ENCODE data around the gene SFMBT2. TPM values are rescaled to one million over a fixed set of nuclear protein-coding genes. Genes with fewer than 3 reads are reported as not detected.

SFMBT2 gene
- total and polyA plus RNA-seq, 2 of the 4 experiments (the other 2 are of a cell fraction), result 0.70 to 1.3 TPM

GRCh38 chr10:7439696-7440095 lies 28.9 kb upstream of the SFMBT2 start:
- no peak overlapping the region for H3K27ac ChIP-seq (ENCODE audit: insufficient read depth, low read length)
- H3K9me1 ChIP-seq (ENCODE audit: insufficient read depth, low read length), result no peaks in the 10 kb centered on the region
- no peak overlapping the region for H2AK5ac ChIP-seq (ENCODE audit: low read depth, low read length)
- H3K4me3 ChIP-seq (ENCODE audit: insufficient read depth, low read depth, low read length), result no peak overlapping the region
- no peak overlapping the region for H3K14ac ChIP-seq (replicated peaks; ENCODE audit: low read depth, low read length)
- H3K18ac ChIP-seq (ENCODE audit: low read depth, low read length), result no peak overlapping the region
- no peaks in the 10 kb centered on the region for H4K20me1 ChIP-seq (ENCODE audit: insufficient read depth, low read length)
- no peak overlapping the region for H2BK20ac ChIP-seq (ENCODE audit: low read depth, low read length)
- no peak for DNase-seq
- H4K5ac ChIP-seq (ENCODE audit: low read depth, low read length), result no peak overlapping the region
- WGBS, 2 experiments (ENCODE audit: extremely low coverage in 2 of 2, insufficient read length in 1 of 2), result no CpG with 5 or more reads among the region's 7 CpGs
- H3K9me3 ChIP-seq (ENCODE audit: control insufficient read depth, insufficient read depth, low read length), result no peaks in the 10 kb centered on the region
- H3K56ac ChIP-seq (ENCODE audit: extremely low read depth, insufficient read depth, low read length), result no peak overlapping the region
- TF ChIP-seq RFX5 (IDR thresholded peaks at IDR 0.05; ENCODE audit: low read depth, low read length) (no peak), MAZ (IDR thresholded peaks at IDR 0.05; ENCODE audit: borderline replicate concordance, low read depth, low read length) (no peak), CEBPB (IDR thresholded peaks at IDR 0.05; ENCODE audit: low read depth, low read length) (no peak), CTCF (conservative IDR thresholded peaks at IDR 0.05; ENCODE audit: low read depth, low read length) (no peak), BHLHE40 (IDR thresholded peaks at IDR 0.05; ENCODE audit: low read depth, low read length) (no peak), POLR2A (IDR thresholded peaks at IDR 0.05; ENCODE audit: low read depth, low read length) (no peak), SMC3 (IDR thresholded peaks at IDR 0.05; ENCODE audit: low read depth, low read length) (no peak), NFE2L2 (IDR thresholded peaks at IDR 0.05; ENCODE audit: low read depth, low read length) (no peak), RCOR1 (IDR thresholded peaks at IDR 0.05; ENCODE audit: insufficient replicate concordance, low read length) (no peak), USF2 (IDR thresholded peaks at IDR 0.05; ENCODE audit: low read depth, low read length) (no peak), RAD21 (IDR thresholded peaks at IDR 0.05; ENCODE audit: low read length) (no peak)
- no peak overlapping the region for H4K91ac ChIP-seq (ENCODE audit: insufficient read depth, low read depth, low read length)
- no peak overlapping the region for H2BK15ac ChIP-seq (ENCODE audit: low read depth, low read length)
- no peaks in the 10 kb centered on the region for H3K79me1 ChIP-seq (ENCODE audit: low read depth in 1 of 2, low read length in 2 of 2)
- no peak overlapping the region for H2BK5ac ChIP-seq (ENCODE audit: low read depth, low read length, poor library complexity, severe bottlenecking)
- no peak overlapping the region for H3K9ac ChIP-seq (ENCODE audit: low read depth, low read length)
- no peaks in the 10 kb centered on the region for H3K4me1 ChIP-seq (ENCODE audit: control insufficient read depth, insufficient read depth, low read length)
- H4K8ac ChIP-seq (ENCODE audit: low read depth in 2 of 2, low read length in 2 of 2), result no peak overlapping the region
- ATAC-seq (ENCODE audit: low read depth), result no peak
- H2AFZ ChIP-seq (replicated peaks; ENCODE audit: low read length, poor library complexity), result no peak overlapping the region
- in situ Hi-C loops (cut with MboI; ENCODE audit: low sequenced_read_pairs) (no loop called here), dilution Hi-C loops (cut with HindIII; ENCODE audit: low sequenced_read_pairs, unreplicated experiment) (no loop called here), intact Hi-C loops (cut with micrococcal nuclease) (no loop called here)
- no peak overlapping the region for H3K23ac ChIP-seq (ENCODE audit: low read depth, low read length)
- no peaks in the 10 kb centered on the region for H3K36me3 ChIP-seq (ENCODE audit: control insufficient read depth, insufficient read depth, low read length)
- H3K4me2 ChIP-seq (ENCODE audit: low read depth, low read length), result no peak overlapping the region
- ChIA-PET POLR2A (ENCODE audit: unreplicated experiment) (no interaction called here), CTCF (no interaction called here)
- no peaks in the 10 kb centered on the region for H3K27me3 ChIP-seq (ENCODE audit: control insufficient read depth, insufficient read depth, low read length)
- H2AK9ac ChIP-seq (replicated peaks; ENCODE audit: low read depth, low read length, poor library complexity), result no peak overlapping the region
- H2BK120ac ChIP-seq (ENCODE audit: low read depth, low read length), result no peak overlapping the region
- BruUV-seq (replicated peaks), result no TSS peak
- H3K4ac ChIP-seq (ENCODE audit: low read depth, low read length), result no peak overlapping the region

Measured in IMR-90 (cell line).